Endodermal cell (in vitro differentiated cells): Measurements from ENCODE around the gene LAMA2. TPM values are rescaled to one million over a fixed set of nuclear protein-coding genes. Genes with fewer than 3 reads are reported as not detected.

Source experiments
- DNase-seq: peaks from one replicate; pipeline ENCODE4 v3.0.0-alpha.2; 2017
- H3K27ac ChIP-seq: 2 replicates; pipeline ENCODE4 v1.5.1; 2013; ENCODE audit warnings: mild to moderate bottlenecking, low read depth, low read length, moderate library complexity
- H3K27me3 ChIP-seq: 2 replicates; pipeline ENCODE4 v1.6.1; 2013; ENCODE audit warnings: mild to moderate bottlenecking, low read length, moderate library complexity; ENCODE audit not compliant: insufficient read depth, control insufficient read depth, poor library complexity, severe bottlenecking
- H3K36me3 ChIP-seq: 2 replicates; pipeline ENCODE4 v1.7.0; 2013; ENCODE audit warnings: mild to moderate bottlenecking, low read length, moderate library complexity; ENCODE audit not compliant: control insufficient read depth, insufficient read depth
- H3K4me1 ChIP-seq: one replicate; pipeline ENCODE4 v1.7.0; 2013; ENCODE audit warnings: low read length; ENCODE audit not compliant: control insufficient read depth, insufficient read depth
- H3K4me3 ChIP-seq: 2 replicates; pipeline ENCODE4 v1.5.1; 2013; ENCODE audit warnings: mild to moderate bottlenecking, low read length, moderate library complexity
- H3K9ac ChIP-seq: 2 replicates; pipeline ENCODE4 v1.6.1; 2013; ENCODE audit warnings: mild to moderate bottlenecking, low read length, moderate library complexity; ENCODE audit not compliant: poor library complexity, severe bottlenecking; ENCODE audit errors: extremely low read depth
- H3K9me3 ChIP-seq: 2 replicates; pipeline ENCODE4 v1.6.1; 2013; ENCODE audit warnings: mild to moderate bottlenecking, low read length, moderate library complexity; ENCODE audit not compliant: control insufficient read depth
- H3K27ac Mint-ChIP-seq: 2 replicates; pipeline ENCODE4 v1.8.0; 2020; ENCODE audit warnings: mixed read lengths
- H3K27me3 Mint-ChIP-seq: 2 replicates; pipeline ENCODE4 v1.8.0; 2021; ENCODE audit warnings: mild to moderate bottlenecking, mixed read lengths; ENCODE audit not compliant: insufficient read depth
- H3K36me3 Mint-ChIP-seq: 2 replicates; pipeline ENCODE4 v1.8.0; 2020; ENCODE audit warnings: low read depth, mixed read lengths
- H3K4me1 Mint-ChIP-seq: 2 replicates; pipeline ENCODE4 v1.8.0; 2020; ENCODE audit warnings: mixed read lengths
- H3K4me3 Mint-ChIP-seq: 2 replicates; pipeline ENCODE4 v1.8.0; 2020; ENCODE audit warnings: mild to moderate bottlenecking, moderate library complexity, mixed read lengths
- H3K9me3 Mint-ChIP-seq: 2 replicates; pipeline ENCODE4 v1.8.0; 2020; ENCODE audit warnings: mild to moderate bottlenecking, mixed read lengths
- CTCF ChIP-seq: fragments of 200-600 bp; sonication (generic); conservative IDR thresholded peaks from 2 replicates; pipeline ENCODE4 v1.5.0; 2021; ENCODE audit warnings: antibody characterized with exemption, mild to moderate bottlenecking
- WGBS, 2 experiments: methylation state at CpG; one replicate each; pipeline versions ENCODE4 v1.1.5 to v1.1.7; 2013; ENCODE audit warnings: missing lambda C conversion rate in 2 of 2, mixed read lengths in 1 of 2; ENCODE audit not compliant: insufficient coverage in 1 of 2, insufficient read length in 1 of 2; 5-methylcytosine and 5-hydroxymethylcytosine counted together
- total RNA-seq, 2 donors: library from RNA; stranded (reverse); fragmentation: NEBNext Ultra II Directional in 1 of 2; extraction: Animal tissue kit (Norgen Biotek cat#: 25700) in 1 of 2; gene quantifications; 2 replicates in 1 of 2; 3 replicates in 1 of 2; pipeline ENCODE4 v1.2.1, GENCODE V29; 2021

The LAMA2 gene
- total RNA-seq, 2 donors from 2014 or later: 2.3 to 4.1 TPM

- H3K27ac ChIP-seq: no peak overlapping the region
- no peak overlapping the region for H3K27ac Mint-ChIP-seq
- no peaks in the 10 kb centered on the region for H3K4me1 ChIP-seq
- no peaks in the 10 kb centered on the region for H3K27me3 ChIP-seq
- H3K4me3 Mint-ChIP-seq: no peak overlapping the region
- no peaks in the 10 kb centered on the region for H3K9me3 ChIP-seq
- H3K36me3 Mint-ChIP-seq: no peaks in the 10 kb centered on the region
- H3K27me3 Mint-ChIP-seq: no peaks in the 10 kb centered on the region
- DNase-seq: no peak
- WGBS, 2 experiments: 100% methylated on average over 1 of the region's 1 CpG; no CpG with 5 or more reads in 1 of the 2 experiments
- H3K4me1 Mint-ChIP-seq: peaks cover 3% of the 10 kb centered on the region
- H3K9ac ChIP-seq: no peak overlapping the region
- H3K9me3 Mint-ChIP-seq: no peaks in the 10 kb centered on the region
- TF ChIP-seq CTCF: no peak
- no peaks in the 10 kb centered on the region for H3K36me3 ChIP-seq
- H3K4me3 ChIP-seq: no peak overlapping the region
These were observed 624.9 kb downstream of the LAMA2 start for GRCh38 chr6:129507846-129508245.

DNA sequence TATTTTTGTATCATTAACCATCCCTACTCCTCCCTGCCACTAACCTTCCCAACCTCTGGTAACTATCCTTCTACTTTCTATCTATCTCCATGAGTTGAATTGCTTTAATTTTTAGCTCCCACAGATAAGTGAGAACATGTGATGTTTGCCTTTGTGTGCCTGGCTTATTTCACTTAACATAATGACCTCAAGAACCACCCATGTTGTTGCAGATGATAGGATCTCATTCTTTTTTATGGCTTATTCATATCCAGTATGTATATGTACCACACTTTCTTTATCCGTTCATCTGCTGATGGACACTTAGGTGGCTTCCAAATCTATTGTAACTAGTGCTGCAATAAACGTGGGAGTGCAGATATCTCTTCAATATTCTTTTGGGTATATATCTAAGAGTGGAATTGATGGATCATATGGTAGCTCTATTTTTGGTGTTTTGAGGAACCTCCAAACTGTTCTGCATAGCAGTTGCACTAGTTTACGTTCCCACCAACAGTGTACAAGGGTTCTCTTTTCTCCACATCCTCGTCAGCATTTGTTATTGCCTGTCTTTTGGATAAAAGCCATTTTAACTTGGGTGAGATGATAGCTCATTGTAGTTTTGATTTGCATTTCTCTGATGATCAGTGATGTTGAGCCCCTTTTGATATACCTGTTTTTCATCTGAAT, 625.7 kb downstream of the LAMA2 start:
- Histone ChIP-seq H3K36me3 (no peaks in the 10 kb centered on the region), H3K27ac (no peak overlapping the region), H3K4me3 (no peak overlapping the region), H3K27me3 (no peaks in the 10 kb centered on the region), H3K4me1 (no peaks in the 10 kb centered on the region), H3K9me3 (no peaks in the 10 kb centered on the region), H3K9ac (no peak overlapping the region)
- Mint-ChIP-seq H3K4me1 (no peaks in the 10 kb centered on the region), H3K27me3 (no peaks in the 10 kb centered on the region), H3K27ac (no peak overlapping the region), H3K4me3 (no peak overlapping the region), H3K36me3 (no peaks in the 10 kb centered on the region), H3K9me3 (no peaks in the 10 kb centered on the region)
- TF ChIP-seq CTCF: no peak
- WGBS, 2 experiments: 40 to 72% methylated on average over 2 to 4 of the region's 4 CpGs
- no peak for DNase-seq

- Histone ChIP-seq H3K27ac (no peak overlapping the region), H3K4me1 (no peaks in the 10 kb centered on the region), H3K4me3 (no peak overlapping the region), H3K27me3 (no peaks in the 10 kb centered on the region), H3K9ac (no peak overlapping the region), H3K9me3 (no peaks in the 10 kb centered on the region), H3K36me3 (no peaks in the 10 kb centered on the region)
- Mint-ChIP-seq H3K27ac (no peak overlapping the region), H3K9me3 (no peaks in the 10 kb centered on the region), H3K4me1 (no peaks in the 10 kb centered on the region), H3K36me3 (no peaks in the 10 kb centered on the region), H3K4me3 (no peak overlapping the region), H3K27me3 (no peaks in the 10 kb centered on the region)
- WGBS, 2 experiments: 81 to 87% methylated on average over 2 of the region's 2 CpGs
- no peak for TF ChIP-seq CTCF
- no peak for DNase-seq
These were observed 628.0 kb downstream of the LAMA2 start for GRCh38 chr6:129510950-129511349.
